RWPE2 (cell line): ENCODE data around the gene AGRN.

Source experiments
- ATAC-seq: fragments of 200-7000 bp; cut with Tn5 transposase; 3 replicates; pipeline ENCODE4 v1.9.1; 2021; ENCODE audit warnings: low read depth
- DNase-seq: peaks from one replicate; pipeline ENCODE4 v3.0.0-alpha.2; 2020; ENCODE audit warnings: low spot score
- H3K27ac ChIP-seq: fragments of 450-650 bp; 2 replicates; pipeline ENCODE4 v1.5.1; 2017; ENCODE audit warnings: mild to moderate bottlenecking; ENCODE audit not compliant: poor library complexity, severe bottlenecking
- H3K27me3 ChIP-seq: fragments of 250-450 bp; sonication (Bioruptor Pico); 2 replicates; pipeline ENCODE4 v1.5.1; 2021; ENCODE audit warnings: mild to moderate bottlenecking, moderate library complexity; ENCODE audit not compliant: insufficient read depth, poor library complexity, severe bottlenecking
- H3K36me3 ChIP-seq: fragments of 250-450 bp; sonication (Bioruptor Pico); 2 replicates; pipeline ENCODE4 v1.5.1; 2020; ENCODE audit warnings: low read depth, mild to moderate bottlenecking, moderate library complexity
- H3K4me1 ChIP-seq: fragments of 250-450 bp; sonication (Bioruptor Pico); 2 replicates; pipeline ENCODE4 v1.5.1; 2021; ENCODE audit warnings: mild to moderate bottlenecking, moderate library complexity; ENCODE audit not compliant: insufficient read depth, poor library complexity, severe bottlenecking
- H3K4me3 ChIP-seq: fragments of 250-450 bp; sonication (Bioruptor Pico); 2 replicates; pipeline ENCODE4 v1.5.1; 2021; ENCODE audit warnings: mild to moderate bottlenecking, moderate library complexity; ENCODE audit not compliant: severe bottlenecking
- H3K9me3 ChIP-seq: fragments of 250-450 bp; sonication (Bioruptor Pico); 2 replicates; pipeline ENCODE4 v1.5.1; 2021; ENCODE audit warnings: mild to moderate bottlenecking, moderate library complexity; ENCODE audit not compliant: severe bottlenecking
- TF ChIP-seq, protein P1 (sequence below): fragments of 450-650 bp; IDR thresholded peaks from one replicate; pipeline ENCODE4 v1.5.1; 2017; ENCODE audit warnings: mild to moderate bottlenecking, moderate library complexity; ENCODE audit not compliant: poor library complexity, severe bottlenecking

The AGRN gene

DNA sequence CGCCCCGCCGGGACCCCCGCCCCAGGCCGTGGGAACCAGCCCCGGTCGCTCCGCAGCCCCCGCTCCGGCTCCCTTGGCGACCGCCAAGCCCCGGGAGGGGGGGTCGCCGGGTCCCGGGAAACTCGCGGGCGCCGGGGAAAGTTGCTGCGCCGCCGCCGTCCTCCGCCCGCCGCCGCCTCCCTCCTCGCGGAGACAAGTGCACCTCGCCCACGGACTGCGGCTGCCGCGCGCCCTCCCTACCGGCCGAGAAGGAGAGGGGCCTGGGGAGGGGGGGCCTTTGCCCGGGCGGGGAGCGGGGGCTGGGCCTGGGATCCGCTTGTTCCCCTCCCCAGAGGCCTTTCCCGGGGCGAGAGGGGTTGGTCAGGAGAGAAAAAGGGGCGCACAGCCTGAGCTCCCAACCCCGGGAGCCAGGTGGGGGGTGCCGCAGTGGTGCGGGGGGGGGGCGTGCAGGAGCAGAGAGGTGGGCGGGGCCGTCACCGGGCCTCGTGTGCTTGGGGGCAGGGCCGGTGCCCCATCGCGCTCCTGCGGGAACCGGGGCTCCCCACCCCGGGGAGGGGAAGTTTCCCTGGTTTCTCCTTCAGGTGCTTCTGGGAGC lies 592 bp downstream of the AGRN start:
- DNase-seq (no peak), ATAC-seq (no peak)
- Histone ChIP-seq H3K9me3 (no peaks in the 10 kb centered on the region), H3K36me3 (peaks cover 29% of the 10 kb centered on the region), H3K27ac (peak overlapping the region; percentile 96), H3K27me3 (no peaks in the 10 kb centered on the region), H3K4me1 (peaks cover 23% of the 10 kb centered on the region), H3K4me3 (peak overlapping the region; percentile 99)
- TF ChIP-seq, protein P1, sequence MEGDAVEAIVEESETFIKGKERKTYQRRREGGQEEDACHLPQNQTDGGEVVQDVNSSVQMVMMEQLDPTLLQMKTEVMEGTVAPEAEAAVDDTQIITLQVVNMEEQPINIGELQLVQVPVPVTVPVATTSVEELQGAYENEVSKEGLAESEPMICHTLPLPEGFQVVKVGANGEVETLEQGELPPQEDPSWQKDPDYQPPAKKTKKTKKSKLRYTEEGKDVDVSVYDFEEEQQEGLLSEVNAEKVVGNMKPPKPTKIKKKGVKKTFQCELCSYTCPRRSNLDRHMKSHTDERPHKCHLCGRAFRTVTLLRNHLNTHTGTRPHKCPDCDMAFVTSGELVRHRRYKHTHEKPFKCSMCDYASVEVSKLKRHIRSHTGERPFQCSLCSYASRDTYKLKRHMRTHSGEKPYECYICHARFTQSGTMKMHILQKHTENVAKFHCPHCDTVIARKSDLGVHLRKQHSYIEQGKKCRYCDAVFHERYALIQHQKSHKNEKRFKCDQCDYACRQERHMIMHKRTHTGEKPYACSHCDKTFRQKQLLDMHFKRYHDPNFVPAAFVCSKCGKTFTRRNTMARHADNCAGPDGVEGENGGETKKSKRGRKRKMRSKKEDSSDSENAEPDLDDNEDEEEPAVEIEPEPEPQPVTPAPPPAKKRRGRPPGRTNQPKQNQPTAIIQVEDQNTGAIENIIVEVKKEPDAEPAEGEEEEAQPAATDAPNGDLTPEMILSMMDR = no peak

DNA sequence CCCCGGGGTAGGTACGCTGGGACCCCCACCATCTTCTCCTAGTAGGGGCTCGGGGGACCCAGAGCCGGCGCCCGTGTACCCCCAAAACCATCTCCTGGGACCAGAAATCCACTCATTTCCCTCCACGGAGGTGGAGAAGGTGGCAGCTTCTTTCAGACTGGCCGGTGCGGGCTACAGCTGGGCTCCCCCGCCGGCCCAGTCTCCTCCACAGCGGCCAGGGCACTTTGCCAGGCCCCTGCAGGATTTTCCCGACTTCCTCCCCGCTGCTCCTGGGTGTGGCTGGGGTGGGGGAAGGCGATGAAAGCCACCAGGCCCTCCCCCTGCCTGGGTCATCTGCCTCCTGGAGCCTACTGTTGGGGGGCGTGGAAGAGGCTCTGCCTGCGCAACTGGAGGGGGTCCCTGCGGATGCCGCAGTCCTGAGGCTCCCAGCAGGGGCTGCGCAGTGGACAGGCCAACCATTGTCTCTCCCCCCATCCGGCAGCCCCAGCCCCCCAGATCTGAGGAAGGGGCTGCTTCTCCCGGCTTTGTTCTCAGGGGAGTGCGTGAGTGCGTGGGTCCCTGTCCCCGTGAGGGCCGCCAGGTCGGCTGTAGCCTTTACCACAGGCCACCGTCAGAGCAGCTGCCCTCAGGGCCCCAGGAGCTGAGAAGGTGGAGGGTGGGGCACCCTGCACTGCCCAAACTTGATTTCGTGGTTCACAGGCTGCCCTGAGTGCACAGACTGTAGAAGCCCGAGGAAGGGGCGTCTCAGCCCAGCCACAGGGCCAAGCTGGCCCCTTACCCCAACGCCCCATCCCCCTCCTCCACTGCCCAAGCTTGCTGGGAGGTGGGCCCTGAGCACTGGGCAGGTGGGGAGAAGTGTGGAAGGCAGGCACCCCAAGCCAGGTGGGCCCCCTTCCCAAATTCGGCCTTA lies 1.3 kb downstream of the AGRN start:
- peaks cover 29% of the 10 kb centered on the region for H3K4me1 ChIP-seq
- H3K9me3 ChIP-seq = no peaks in the 10 kb centered on the region
- DNase-seq = no peak
- TF ChIP-seq, protein P1 = no peak
- peak overlapping the region; percentile 99 for H3K4me3 ChIP-seq
- no peaks in the 10 kb centered on the region for H3K27me3 ChIP-seq
- peak overlapping the region; percentile 96 for H3K27ac ChIP-seq
- H3K36me3 ChIP-seq = peaks cover 36% of the 10 kb centered on the region
- ATAC-seq = peak; percentile 44

DNA sequence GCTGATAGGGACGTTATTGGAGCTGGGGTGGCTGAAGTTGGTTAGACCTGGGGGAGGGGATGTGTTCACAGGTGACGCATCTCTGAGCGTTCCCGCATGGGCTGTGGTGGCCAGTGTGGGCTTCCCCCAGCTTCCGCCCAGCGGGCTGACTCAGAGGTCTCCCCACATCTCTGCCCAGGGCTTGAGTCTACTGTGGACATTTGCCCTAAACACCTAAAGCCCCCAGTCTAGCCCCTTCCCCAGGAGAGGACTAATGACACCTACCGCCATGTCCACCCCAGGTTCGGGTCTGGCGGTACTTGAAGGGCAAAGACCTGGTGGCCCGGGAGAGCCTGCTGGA lies 2.0 kb downstream of the AGRN start:
- H3K4me3 ChIP-seq = peak overlapping the region; percentile 99
- TF ChIP-seq, protein P1 = no peak
- H3K36me3 ChIP-seq = peaks cover 42% of the 10 kb centered on the region
- DNase-seq = no peak
- H3K27ac ChIP-seq = peak overlapping the region; percentile 96
- no peaks in the 10 kb centered on the region for H3K9me3 ChIP-seq
- ATAC-seq = peak; percentile 47
- H3K4me1 ChIP-seq = peaks cover 29% of the 10 kb centered on the region
- no peaks in the 10 kb centered on the region for H3K27me3 ChIP-seq

DNA sequence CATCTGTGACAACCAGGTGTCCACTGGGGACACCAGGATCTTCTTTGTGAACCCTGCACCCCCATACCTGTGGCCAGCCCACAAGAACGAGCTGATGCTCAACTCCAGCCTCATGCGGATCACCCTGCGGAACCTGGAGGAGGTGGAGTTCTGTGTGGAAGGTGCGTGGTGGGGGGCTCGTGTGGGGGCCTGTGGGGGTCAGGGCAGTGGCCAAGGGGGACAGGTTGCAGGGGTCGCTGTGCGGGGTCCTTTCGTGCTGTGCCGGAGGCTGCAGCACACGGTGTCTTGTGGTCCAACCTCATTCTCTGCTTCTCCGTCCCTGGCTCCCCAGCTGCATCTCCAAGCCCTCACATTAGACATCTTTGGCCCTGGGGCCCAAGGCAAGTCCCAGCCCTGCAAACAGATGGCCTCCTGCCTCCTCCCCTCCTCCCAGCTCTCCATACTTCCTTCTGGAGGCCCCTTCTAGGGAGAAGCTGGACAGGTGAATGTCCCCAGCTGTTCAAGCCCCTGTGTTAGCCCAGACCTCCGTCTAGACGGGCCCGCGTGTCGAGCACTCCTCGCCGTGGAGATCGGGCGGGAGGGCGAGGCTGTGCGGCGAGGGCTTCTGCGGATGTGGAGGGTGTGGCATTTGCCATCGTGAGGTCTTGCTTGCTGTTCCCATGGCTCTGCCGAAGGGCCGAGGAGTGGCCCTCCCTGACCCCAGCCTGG lies 2.5 kb downstream of the AGRN start:
- no peaks in the 10 kb centered on the region for H3K27me3 ChIP-seq
- H3K4me1 ChIP-seq = peaks cover 29% of the 10 kb centered on the region
- no peaks in the 10 kb centered on the region for H3K9me3 ChIP-seq
- no peak for DNase-seq
- H3K36me3 ChIP-seq = peaks cover 48% of the 10 kb centered on the region
- peak overlapping the region; percentile 96 for H3K27ac ChIP-seq
- H3K4me3 ChIP-seq = peak overlapping the region; percentile 99
- TF ChIP-seq, protein P1 = no peak
- ATAC-seq = no peak
